Smooth muscle cell (in vitro differentiated cells): ENCODE measurements around the gene UGT3A1. TPM values are rescaled to one million over a fixed set of nuclear protein-coding genes. Genes with fewer than 3 reads are reported as not detected.

ENCODE experiments used
- DNase-seq: peaks from one replicate; lab custom pipeline; 2025; ENCODE audit not compliant: unreplicated experiment; lab: John Stamatoyannopoulos, UW
- H2AFZ ChIP-seq: fragments of 200-600 bp; sonication (generic); 2 replicates; pipeline ENCODE4 v1.6.0; 2016; ENCODE audit warnings: antibody characterized with exemption, low read depth, mild to moderate bottlenecking
- H3F3A ChIP-seq: fragments of 200-600 bp; sonication (generic); 2 replicates; pipeline ENCODE4 v1.6.0; 2017; ENCODE audit warnings: antibody characterized with exemption, low read depth
- H3K27ac ChIP-seq: fragments of 200-600 bp; sonication (generic); 2 replicates; pipeline ENCODE4 v1.5.1; 2016; ENCODE audit warnings: low read depth, mild to moderate bottlenecking
- H3K27me3 ChIP-seq: fragments of 200-600 bp; sonication (generic); 2 replicates; pipeline ENCODE4 v1.6.1; 2016; ENCODE audit warnings: low read depth, mild to moderate bottlenecking
- H3K36me3 ChIP-seq: fragments of 200-600 bp; sonication (generic); 2 replicates; pipeline ENCODE4 v1.5.1; 2016; ENCODE audit warnings: low read depth
- H3K4me1 ChIP-seq: fragments of 200-600 bp; sonication (generic); 2 replicates; pipeline ENCODE4 v1.5.1; 2016; ENCODE audit warnings: low read depth
- H3K4me2 ChIP-seq: fragments of 200-600 bp; sonication (generic); 2 replicates; pipeline ENCODE4 v1.6.0; 2016; ENCODE audit warnings: mild to moderate bottlenecking
- H3K4me3 ChIP-seq: fragments of 200-600 bp; sonication (generic); 2 replicates; pipeline ENCODE4 v1.5.1; 2016; ENCODE audit warnings: mild to moderate bottlenecking
- H3K79me2 ChIP-seq: fragments of 200-600 bp; sonication (generic); 2 replicates; pipeline ENCODE4 v1.6.0; 2016; ENCODE audit warnings: low read depth, mild to moderate bottlenecking
- H3K9ac ChIP-seq: fragments of 200-600 bp; sonication (generic); 2 replicates; pipeline ENCODE4 v1.6.0; 2016; ENCODE audit warnings: low read depth
- H3K9me3 ChIP-seq: fragments of 200-600 bp; sonication (generic); replicated peaks from 2 replicates; pipeline ENCODE4 v1.5.1; 2016; ENCODE audit warnings: low read depth
- H4K20me1 ChIP-seq: fragments of 200-600 bp; sonication (generic); 2 replicates; pipeline ENCODE4 v1.6.0; 2016; ENCODE audit warnings: low read depth
- WGBS: methylation state at CpG from one replicate; pipeline ENCODE4 v1.1.7; 2016; ENCODE audit warnings: low lambda C conversion rate; 5-methylcytosine and 5-hydroxymethylcytosine counted together
- polyA plus RNA-seq: library from polyadenylated mRNA; unstranded; fragments of >200 nt; fragmentation: Nextera tagmentation; extraction: Ambion mirVana; gene quantifications from 2 replicates; pipeline ENCODE4 v1.2.1, GENCODE V29; 2016
- total RNA-seq: library from RNA; depleted of rRNA; stranded (reverse); fragments of >200 nt; gene quantifications from 2 replicates; pipeline ENCODE4 v1.2.3, GENCODE V29; 2014
- TF ChIP-seq, protein P1 (sequence below): fragments of 200-600 bp; sonication (generic); IDR thresholded peaks from 2 replicates; pipeline ENCODE4 v1.5.1; 2017; ENCODE audit warnings: borderline replicate concordance, mild to moderate bottlenecking, antibody characterized with exemption; ENCODE audit not compliant: insufficient read depth, poor library complexity, severe bottlenecking

The UGT3A1 gene
- total and polyA plus RNA-seq, 2 experiments from 2014 or later, result not detected

DNA sequence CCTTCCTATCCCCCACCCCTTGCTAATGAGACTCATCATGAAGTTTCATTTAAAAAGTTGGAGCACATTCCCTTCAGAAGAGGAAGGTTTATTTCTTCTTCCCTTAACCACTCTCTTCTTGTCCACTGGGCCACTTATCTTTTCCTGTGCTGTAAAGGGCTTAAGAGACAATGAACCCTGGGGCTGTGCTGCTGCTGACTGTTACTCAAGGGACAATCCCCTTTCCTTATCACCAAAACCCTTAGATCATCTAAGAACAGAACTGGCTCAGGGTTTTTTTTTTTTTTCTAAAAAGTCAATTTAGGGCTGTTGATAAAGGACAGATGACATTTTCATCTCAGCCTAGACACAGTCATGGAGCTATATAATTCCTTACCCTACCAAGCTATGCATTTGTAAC is 82.4 kb downstream of the UGT3A1 start:
- no peaks in the 10 kb centered on the region for H3K9me3 ChIP-seq
- no peak overlapping the region for H3K9ac ChIP-seq
- H3K27me3 ChIP-seq, result no peaks in the 10 kb centered on the region
- H2AFZ ChIP-seq, result peak overlapping the region; percentile 34
- no peaks in the 10 kb centered on the region for H3K36me3 ChIP-seq
- TF ChIP-seq, protein P1, sequence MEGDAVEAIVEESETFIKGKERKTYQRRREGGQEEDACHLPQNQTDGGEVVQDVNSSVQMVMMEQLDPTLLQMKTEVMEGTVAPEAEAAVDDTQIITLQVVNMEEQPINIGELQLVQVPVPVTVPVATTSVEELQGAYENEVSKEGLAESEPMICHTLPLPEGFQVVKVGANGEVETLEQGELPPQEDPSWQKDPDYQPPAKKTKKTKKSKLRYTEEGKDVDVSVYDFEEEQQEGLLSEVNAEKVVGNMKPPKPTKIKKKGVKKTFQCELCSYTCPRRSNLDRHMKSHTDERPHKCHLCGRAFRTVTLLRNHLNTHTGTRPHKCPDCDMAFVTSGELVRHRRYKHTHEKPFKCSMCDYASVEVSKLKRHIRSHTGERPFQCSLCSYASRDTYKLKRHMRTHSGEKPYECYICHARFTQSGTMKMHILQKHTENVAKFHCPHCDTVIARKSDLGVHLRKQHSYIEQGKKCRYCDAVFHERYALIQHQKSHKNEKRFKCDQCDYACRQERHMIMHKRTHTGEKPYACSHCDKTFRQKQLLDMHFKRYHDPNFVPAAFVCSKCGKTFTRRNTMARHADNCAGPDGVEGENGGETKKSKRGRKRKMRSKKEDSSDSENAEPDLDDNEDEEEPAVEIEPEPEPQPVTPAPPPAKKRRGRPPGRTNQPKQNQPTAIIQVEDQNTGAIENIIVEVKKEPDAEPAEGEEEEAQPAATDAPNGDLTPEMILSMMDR, result no peak
- H3K79me2 ChIP-seq, result no peaks in the 10 kb centered on the region
- H4K20me1 ChIP-seq, result no peaks in the 10 kb centered on the region
- no peak overlapping the region for H3K27ac ChIP-seq
- no peaks in the 10 kb centered on the region for H3F3A ChIP-seq
- H3K4me3 ChIP-seq, result no peak overlapping the region
- no peak overlapping the region for H3K4me2 ChIP-seq
- H3K4me1 ChIP-seq, result no peaks in the 10 kb centered on the region
- no peak for DNase-seq

DNA sequence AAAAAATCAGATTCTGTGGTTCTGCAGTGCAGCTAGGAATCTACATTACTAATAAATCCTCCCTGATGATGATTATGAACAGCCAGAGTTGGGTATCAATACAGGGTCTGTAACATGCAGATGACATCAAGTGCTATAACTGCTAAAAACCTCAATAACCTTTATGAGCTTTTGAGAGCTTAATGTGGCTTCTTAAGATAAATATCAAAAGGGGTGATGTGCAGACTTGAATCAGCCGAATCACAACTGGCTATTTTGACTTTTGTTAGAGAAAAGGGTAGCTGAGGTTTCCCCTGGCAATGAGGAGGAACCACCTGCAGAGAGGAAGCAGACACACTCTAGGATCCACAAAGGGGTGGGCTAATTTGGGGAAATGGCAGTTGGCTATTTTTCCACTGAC is 83.0 kb downstream of the UGT3A1 start:
- 63% methylated on average over 1 of the region's 1 CpG for WGBS
- Histone ChIP-seq H3K27me3 (no peaks in the 10 kb centered on the region), H3K9ac (no peak overlapping the region), H3K4me1 (no peaks in the 10 kb centered on the region), H3K4me3 (no peak overlapping the region), H4K20me1 (no peaks in the 10 kb centered on the region), H3K4me2 (no peak overlapping the region), H3K9me3 (no peaks in the 10 kb centered on the region), H3F3A (no peaks in the 10 kb centered on the region), H3K27ac (no peak overlapping the region), H2AFZ (peak overlapping the region; percentile 34), H3K79me2 (no peaks in the 10 kb centered on the region), H3K36me3 (no peaks in the 10 kb centered on the region)
- TF ChIP-seq, protein P1, result no peak
- no peak for DNase-seq

DNA sequence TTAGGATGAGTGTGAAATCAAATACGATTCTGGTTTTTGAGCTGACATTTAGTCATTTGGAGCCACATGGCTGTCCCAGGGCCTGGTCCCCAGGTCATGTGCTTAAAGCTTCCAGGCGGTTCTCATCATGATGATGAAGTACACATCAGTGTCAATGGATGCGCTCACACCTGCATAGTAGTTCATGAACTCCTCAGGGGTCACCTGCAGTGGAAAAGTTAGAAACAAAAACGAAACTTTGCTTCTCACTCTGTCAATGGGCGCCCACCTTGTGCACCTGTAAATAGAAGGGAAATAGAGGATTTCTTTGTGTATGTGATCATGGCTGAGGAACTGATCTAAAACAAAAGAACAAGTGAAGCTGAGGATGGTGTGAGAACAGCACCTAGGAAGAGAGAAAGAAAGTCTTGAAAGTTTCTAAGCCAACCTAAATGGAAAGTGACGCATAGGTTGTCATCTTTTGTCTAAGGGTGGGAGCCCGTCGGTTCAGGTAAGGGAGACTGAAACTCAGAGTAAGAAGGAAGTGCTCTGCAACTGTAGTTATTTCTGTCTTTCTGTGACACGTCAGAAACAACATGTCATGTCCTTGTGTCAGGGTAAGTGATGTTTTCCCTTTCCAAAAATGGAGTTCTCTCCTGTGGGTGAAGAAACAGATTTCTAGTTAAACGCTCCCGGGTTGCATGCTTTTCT is 86.6 kb downstream of the UGT3A1 start:
- Histone ChIP-seq H3F3A (no peaks in the 10 kb centered on the region), H3K4me1 (no peaks in the 10 kb centered on the region), H2AFZ (no peak overlapping the region), H3K27ac (no peak overlapping the region), H3K4me3 (no peak overlapping the region), H4K20me1 (no peaks in the 10 kb centered on the region), H3K79me2 (no peaks in the 10 kb centered on the region), H3K9ac (no peak overlapping the region), H3K27me3 (no peaks in the 10 kb centered on the region), H3K4me2 (no peak overlapping the region), H3K36me3 (no peaks in the 10 kb centered on the region), H3K9me3 (no peaks in the 10 kb centered on the region)
- TF ChIP-seq, protein P1, result no peak
- WGBS, result 90% methylated on average over 11 of the region's 11 CpGs
- DNase-seq, result no peak

DNA sequence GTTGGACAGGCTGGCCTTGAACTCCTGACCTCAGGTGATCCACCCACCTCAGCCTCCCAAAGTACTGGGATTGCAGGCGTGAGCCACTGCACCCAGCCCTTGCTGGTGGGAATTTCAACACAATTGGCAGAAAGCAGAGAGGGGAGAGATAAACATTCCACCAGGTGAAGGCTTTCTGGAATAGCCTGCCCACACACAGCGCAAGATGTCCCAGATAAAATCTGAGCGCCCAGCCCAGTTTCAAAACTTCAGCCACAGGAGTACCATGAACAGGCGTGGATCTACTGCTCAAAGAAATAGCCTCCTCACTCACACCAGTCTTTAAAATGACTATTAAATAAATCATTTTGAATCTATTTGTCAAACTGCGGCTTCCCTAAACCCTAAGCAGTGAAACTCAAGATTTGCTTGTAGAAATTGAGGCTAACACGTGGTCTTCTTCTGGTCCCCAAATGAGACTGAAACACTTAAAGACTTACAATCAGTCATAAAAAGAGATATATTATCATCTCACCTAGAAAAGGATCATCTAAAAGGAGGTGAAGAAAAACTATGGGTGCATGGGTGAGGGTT is 87.5 kb downstream of the UGT3A1 start:
- no peaks in the 10 kb centered on the region for H3K79me2 ChIP-seq
- TF ChIP-seq, protein P1, result no peak
- 93% methylated on average over 6 of the region's 6 CpGs for WGBS
- H3F3A ChIP-seq, result no peaks in the 10 kb centered on the region
- no peaks in the 10 kb centered on the region for H4K20me1 ChIP-seq
- no peaks in the 10 kb centered on the region for H3K27me3 ChIP-seq
- no peak overlapping the region for H2AFZ ChIP-seq
- H3K9ac ChIP-seq, result no peak overlapping the region
- H3K4me1 ChIP-seq, result no peaks in the 10 kb centered on the region
- no peaks in the 10 kb centered on the region for H3K36me3 ChIP-seq
- no peak overlapping the region for H3K4me2 ChIP-seq
- H3K27ac ChIP-seq, result no peak overlapping the region
- DNase-seq, result no peak
- no peak overlapping the region for H3K4me3 ChIP-seq
- no peaks in the 10 kb centered on the region for H3K9me3 ChIP-seq
